GM18520 (cell line): ENCODE data around the gene LILRB2.
"Not testable (repeated sequence)": the region's sequence is repeated elsewhere in the genome, so short reads cannot be mapped to it uniquely, and the experiment has no call there.

Source experiments
- ATAC-seq: cut with Tn5 transposase; IDR thresholded peaks from one replicate; pipeline ENCODE4 v1.9.1; 2021; ENCODE audit not compliant: unreplicated experiment

The LILRB2 gene

DNA sequence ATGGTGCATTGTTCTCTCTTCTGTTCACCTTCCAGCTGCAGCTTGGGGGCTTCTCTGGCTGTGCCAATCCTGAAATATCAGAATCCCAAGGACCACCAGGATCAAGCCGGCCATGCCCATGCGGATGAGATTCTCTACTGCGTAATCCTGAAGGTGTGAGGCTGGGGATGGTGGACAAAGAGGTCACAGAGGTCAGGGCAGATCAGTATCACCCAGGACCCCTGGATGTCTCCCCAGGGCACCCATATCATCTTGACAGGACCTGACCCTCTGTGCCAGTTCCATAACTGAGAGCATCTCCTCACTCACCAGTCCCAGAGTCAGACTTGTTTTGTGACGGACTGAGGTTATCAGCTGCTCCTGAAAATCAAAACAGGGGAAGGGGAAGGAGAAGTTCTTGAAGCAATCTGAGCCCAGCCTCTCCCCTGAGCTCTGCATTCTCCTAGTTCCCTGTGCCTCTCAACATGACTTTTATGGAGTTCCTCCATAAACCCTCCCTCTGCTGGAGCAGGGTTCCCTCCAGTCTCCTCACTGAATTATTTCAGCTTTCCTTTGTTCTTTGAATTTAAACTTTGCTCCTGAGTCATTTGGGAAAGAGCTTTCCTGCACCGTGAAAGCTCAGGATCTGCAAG is 26.6 kb upstream of the LILRB2 start:
- no peak for ATAC-seq

DNA sequence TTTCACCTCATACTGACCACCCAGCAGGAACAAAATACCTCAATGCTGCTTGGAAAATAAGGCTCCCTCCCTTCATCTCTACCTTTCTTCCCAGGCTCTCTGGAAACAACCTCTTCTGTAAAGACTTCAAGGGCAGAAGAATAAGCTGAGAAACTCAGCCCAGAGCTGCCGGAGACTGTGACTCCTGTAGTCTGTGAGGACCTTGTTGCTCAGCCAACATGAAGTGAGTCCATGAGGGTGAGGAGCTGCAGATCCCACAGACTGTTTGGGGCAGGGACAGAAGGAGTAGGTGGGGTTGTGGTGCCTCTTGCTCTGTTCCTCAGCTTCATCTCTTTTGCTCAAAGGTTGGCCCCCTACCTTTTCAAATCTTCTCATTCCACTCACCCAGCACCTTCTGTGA is 24.2 kb upstream of the LILRB2 start:
- ATAC-seq = no peak

DNA sequence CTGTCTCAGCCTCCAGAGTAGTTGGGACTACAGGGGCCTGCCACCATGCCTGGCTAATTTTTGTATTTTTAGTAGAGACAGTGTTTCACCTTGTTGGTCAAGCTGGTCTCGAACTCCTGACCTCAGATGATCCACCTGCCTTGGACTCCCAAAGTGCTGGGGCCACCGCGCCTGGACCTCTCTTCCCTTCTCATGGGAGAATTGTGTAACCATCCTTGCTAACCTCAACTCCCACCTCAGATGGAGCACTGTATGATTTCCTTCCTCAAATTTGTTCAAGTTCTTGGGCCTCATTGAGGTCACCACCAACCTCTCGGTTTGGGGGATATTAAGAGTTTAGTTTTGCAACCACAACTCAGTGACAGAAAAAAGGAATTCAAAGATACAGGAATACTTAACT is 21.3 kb upstream of the LILRB2 start:
- ATAC-seq = no peak

DNA sequence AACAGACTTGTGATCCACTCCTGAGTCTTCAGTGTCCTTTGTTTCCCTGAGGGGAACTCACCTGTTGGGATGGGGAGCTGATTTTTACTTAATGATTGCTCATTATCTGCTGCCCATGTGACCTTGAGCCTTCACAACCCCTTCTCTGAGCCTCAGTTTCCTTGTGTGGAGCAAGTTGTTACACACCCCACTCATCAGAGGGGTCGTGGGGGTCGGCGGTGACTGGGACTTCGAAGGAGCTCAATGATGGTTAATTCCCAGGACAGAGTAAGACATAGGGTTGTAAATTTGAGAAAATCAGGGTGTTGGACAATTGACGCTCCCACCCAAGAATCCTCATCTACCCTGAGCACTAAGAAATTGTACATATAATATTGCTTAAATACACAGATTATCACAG is 18.6 kb upstream of the LILRB2 start:
- ATAC-seq = no peak

DNA sequence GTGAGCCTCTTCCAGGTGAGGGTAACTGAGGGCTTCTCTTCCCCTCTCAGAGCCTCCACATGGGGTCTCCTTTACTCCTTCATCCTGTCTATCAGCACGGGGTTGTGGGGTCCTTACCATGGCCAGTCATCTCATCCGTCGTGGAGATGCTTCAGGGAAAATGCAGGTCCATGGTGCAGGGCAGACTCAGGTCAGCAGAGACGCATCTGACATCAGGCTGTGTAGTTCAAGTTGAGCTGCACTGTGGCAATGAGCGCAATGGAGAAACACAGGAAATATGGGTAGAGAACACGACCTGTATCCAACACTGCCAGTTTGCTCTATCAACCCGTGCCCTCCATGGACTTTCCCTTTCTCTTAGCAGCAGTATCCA is 18.2 kb upstream of the LILRB2 start:
- no peak for ATAC-seq

DNA sequence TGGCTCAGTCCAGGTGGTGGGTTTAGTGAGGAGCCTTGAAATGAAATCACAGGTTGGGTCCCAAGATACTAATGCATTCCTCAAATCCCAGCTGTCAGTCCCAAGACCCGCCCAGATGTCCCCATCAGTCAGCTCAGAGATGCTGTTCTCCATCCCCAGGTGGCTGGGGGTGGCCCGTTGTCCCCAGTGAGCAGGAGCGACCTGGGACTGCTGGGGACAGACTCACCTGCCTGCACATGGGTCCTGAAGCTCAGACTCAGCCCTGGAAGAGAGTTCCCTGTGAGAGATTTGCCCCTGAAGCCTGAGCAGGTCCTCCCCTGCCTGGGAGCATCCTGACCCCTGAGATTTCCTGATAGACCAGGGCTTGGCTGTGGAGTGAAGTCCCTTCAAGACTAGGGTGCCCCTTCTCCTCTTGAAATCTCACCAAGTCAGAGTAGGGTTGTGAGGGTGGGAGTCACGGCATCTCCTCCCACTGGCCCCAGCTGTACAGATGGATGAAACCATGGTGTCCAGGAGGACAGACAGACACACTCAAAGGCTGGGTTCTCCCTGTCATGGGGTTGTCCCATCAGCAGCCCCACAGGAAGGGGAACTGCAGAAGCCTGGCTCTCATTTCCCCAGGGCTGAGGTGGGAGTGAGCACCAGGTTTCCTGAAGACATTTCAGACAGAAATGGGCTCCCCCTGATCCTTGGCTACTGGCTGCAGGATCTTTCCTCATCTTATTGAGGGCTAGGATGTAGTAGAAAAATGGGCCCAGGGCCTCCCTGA is 17.6 kb upstream of the LILRB2 start:
- ATAC-seq = no peak

DNA sequence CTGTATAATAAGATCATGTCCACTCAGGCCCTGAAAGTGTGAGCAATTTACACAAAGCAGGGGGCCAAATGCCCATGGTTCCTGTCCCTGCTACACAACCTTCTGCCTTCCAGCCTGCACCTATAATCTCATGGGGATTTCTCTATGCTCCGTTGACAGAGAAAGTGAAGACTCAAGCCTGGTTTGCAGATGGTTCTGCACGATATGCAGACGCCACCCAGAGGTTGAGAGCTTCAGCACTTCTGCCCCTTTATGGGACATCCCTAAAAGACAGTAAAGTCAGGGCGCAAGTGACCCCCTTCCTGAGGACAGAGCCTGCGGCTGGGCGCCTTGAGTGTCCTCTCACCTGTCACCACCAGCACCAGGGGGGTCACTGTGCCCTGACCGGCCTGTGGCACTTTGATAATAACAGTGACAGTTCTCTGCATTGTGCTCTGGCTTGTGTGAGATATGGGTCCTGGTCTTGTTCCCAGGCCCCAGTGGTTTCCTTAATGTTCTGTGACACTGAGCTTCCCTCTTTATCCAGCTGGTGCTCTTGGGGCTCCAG is 16.9 kb upstream of the LILRB2 start:
- no peak for ATAC-seq

DNA sequence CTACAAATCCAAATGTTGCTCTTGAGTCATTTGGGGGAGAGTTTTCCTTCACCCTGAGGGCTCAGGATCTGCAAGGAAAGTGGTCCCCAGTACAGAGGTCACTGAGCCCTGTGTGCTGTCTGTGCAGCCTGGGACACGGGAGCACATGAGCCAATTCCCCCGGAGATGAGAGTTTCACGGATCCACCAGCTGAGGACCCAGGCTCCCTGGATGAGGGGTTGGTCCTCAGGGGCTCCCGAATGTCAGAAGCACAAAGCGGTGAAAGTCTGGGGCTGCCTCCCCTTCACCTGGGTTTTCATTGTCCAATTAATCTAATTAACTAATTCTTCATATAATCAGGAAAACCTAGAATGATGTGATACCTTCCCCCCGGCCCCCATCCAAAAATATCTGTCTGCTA is 13.6 kb upstream of the LILRB2 start:
- ATAC-seq = no peak

DNA sequence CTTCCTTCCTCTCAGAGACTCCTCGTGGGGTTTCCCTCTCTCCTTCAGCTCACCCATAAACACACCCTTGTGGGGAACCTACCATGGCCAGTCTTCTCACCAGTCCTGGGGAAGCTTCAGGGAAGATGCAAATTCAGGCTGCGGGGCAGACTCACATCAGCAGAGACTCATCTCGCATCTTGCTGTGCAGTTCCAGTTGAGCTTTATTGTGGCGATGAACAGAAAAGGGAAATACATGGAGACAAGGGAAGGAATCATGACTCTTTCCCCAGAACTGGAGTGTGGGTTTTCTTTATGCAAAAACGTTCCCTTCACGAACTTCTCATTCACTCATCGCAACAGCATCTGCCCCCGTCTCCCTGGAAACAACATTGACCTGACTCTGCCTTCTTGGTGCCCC is 8.2 kb upstream of the LILRB2 start:
- not testable (repeated sequence) for ATAC-seq

DNA sequence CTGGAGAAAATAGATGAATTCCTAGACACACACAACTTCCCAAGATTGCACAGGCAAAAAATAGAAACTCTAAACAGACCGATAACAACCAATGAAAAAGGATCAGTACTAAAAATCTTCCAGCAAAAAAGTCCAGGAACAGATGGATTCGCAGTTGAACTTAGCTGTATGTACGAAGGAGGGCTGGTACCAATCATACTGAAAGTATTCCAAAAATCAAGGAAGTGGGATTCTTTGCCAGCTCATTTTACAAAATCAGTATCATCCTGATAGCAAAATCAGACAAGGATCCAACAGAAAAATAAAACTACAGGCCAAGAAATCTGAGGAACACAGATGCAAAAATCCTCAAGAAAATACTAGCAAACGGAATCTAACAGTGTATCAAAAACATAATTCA is 6.5 kb upstream of the LILRB2 start:
- no peak for ATAC-seq

DNA sequence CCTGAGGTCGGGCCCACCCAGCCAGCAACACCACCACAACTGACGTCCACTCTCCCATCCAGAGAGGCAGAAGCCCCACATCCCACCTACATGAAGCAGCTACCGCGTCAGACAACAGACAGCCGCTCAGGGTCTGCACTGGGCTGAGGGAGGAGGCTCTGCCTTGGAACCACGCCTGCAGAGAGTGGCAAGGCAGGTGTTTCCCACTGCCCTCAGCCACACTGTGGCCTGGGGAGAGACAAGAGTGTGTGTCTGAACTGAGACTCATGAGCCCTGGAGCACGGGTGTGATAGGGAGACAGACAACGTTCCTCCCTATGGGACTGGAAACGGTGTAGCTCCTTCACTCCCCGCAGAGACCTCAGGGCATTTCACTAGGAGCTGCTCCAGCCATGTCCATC is 5.4 kb upstream of the LILRB2 start:
- ATAC-seq = not testable (repeated sequence)

DNA sequence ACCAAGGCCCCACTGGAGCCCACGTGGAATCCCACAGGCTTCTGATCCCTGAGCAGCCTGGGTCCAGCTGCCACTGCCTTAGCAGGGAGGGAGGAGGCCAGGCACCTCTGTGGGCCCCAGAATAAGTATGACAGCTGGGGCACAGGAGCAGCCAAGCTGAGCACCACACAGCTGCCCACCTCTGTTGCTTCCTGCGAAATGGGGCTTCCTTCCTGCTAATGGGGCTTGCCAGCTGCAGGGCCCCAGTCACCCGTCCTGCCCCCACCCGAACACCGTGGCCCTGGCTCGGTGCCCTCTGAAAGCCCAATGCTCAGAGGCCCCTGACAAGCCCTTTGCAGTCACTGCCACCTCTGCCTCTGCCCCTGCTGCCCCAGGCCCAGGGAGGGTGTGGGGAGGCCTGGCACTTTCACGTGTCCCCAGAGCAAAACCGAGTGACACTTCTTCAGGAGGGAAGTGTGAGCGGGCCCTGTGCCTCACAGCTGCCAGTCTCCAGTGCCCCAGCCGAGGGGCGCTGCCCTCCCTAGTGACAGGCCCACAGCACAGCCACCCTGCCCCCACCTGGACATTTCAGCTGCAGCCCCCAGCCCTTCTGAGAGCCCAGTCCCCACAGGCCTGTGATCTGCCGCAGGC is 4.6 kb upstream of the LILRB2 start:
- not testable (repeated sequence) for ATAC-seq

DNA sequence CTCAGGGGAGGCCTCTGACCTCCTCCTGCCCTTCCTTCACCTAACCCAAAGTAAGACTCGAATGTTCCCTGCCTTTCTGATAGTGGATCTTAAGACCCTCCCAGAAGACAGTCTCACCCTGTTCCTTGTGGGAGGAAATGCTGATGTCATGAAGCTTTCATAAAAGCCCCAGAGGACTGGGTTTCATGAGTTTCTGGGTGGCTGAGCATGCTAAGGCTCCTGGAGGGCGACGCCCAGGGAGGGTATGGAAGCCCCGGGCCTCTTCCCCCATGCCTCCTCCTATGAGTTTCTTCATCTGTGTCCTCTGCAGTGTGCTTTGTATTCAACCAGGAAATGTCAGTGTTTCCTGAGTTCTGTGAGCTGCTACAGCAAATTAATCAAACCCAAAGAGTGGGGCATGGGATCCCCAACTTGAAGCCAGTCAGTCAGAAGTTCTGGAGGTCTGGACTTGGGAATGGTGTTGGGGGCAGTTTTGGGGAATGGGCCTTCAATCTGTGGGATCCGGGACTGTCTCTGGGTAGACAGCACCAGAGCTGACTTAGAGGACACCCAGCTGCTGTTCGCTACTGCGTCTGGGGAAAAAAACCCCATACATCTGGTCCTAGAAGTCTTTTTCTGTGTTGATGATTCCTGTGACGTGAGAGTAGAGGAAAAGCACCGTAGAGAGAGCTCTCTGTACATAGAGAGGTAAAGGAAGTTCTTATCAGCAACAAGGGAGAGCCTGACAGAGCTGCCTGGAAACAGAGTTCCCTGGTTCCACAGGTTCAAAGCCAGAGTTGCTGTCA is 2.0 kb upstream of the LILRB2 start:
- no peak for ATAC-seq

DNA sequence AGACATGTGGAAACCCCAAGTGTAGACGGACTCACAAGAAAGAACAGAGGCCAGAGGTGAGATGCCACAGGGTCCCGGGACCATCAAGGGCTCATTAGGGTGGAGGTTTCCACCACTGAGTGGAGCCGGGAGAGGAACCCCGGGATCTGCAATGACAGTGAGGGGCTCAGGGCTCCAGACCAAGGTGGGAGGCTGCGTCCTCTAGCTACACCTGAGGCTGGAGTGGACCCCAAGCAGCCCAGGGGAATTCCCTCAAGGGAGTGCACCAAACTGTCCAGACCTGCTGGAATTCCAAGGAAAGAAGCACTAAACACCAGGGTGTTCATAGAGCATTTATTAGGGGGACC is 792 bp upstream of the LILRB2 start:
- ATAC-seq = not testable (repeated sequence)

DNA sequence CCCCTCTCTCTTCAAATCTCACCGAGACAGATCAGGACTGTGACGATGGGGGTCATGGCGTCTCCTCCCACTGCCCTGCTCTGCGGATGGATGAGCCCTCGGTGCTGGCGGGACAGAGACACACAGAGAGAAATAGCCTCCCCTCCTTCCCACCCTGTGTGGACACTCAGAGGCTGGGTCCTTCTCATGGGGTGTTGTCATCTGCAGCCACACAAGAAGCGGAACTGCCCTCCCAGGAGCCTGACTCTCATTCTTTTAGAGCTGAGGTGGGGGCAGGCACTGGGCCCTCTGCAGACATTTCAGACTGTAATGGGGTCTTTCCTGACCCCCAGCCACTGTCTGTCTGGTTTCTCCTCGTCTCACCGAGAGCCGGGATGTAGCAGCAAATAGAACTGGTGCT is 469 bp downstream of the LILRB2 start:
- ATAC-seq = not testable (repeated sequence)

DNA sequence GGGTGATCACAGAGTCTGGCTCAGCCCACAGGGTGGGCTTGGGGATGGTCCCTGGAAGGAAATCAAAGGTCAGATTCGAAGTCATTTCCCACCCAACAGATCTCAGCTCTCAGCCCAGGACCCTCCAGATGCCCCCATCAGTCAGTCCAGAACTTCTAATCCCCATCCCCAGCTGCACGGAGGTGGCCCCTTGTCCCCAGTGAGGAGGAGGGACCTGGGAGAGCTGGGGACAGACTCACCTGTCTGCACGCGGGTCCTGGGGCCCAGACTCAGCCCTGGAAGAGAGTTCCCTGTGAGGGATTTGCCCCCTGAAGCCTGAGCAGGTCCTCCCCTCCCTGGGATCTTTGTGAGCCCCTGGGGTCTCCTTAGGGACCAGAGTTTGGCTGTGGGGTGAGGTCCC is 885 bp downstream of the LILRB2 start:
- not testable (repeated sequence) for ATAC-seq

DNA sequence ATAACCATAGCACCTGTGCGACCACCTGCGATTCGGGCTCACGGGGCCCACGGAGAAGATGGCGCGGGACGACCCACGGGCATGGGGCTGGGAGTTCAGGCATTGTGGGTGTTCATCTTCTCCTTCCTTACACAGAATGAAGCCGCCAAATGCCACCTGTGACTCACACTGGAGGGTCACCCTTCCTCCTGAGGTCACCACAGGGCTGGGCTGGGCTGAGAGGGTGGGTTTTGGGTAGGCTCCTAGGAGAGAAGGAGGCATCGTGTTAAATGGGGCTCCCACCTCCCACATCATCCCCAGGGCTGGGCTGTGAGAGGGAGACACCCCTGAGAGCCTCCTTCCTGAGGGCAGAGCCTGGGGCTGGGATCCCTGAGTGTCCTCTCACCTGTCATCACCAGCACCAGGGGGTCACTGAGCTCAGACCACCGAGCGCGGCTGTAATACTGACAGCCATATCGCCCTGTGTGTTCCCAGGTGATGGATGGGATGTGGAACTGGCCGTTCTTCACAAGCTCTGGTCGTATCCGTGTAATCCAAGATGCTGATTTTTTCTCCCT is 1.4 kb downstream of the LILRB2 start:
- ATAC-seq = no peak

DNA sequence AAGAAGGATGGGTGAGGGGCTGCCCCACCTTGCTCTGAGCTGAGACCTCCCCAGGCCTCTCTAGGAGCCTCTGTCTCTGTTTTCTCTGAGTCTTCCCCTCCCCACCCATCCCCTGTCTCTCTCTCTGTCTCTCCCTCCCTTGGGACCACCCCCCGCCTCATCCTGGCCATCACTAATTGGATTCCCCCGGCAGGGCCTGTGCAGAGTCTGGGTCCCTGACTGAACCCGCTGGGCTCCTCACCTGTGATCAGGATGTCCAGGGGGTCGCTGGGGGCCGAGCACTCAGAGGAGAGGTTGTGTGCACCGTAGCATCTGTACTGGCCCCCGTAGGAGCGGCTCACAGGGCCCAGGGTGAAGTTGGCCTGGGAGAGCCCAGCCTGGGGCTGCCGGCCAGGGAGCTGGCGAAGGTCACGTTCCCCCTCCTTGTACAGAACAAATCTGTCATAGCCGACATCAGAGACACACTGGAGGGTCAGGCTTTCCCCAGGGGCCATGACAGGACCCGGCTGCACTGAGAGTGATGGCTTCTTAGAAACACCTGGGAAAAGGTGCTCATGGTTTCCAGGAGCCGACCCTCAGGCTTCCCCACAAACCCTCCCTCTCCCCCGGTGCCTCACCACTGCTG is 2.2 kb downstream of the LILRB2 start:
- ATAC-seq = not testable (repeated sequence)

DNA sequence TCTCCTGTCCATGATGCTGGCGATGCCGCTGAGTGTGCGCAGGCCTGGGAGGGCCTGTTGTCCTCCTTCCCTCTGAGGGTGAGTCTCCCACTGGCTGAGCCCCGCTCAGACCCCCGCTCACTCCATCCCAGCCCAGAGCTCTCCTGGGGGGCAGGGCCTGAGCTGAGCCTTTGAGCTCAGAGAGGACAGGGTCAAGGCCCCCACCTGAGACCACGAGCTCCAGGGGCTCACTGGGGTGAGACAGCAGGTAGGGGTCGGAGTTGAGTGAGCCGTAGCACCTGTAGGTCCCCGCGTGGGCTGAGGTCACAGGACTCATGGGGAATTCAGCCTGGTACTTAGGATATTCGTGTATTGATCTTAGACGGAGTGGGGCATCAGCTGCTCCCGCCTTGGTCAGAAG is 2.9 kb downstream of the LILRB2 start:
- ATAC-seq = not testable (repeated sequence)

DNA sequence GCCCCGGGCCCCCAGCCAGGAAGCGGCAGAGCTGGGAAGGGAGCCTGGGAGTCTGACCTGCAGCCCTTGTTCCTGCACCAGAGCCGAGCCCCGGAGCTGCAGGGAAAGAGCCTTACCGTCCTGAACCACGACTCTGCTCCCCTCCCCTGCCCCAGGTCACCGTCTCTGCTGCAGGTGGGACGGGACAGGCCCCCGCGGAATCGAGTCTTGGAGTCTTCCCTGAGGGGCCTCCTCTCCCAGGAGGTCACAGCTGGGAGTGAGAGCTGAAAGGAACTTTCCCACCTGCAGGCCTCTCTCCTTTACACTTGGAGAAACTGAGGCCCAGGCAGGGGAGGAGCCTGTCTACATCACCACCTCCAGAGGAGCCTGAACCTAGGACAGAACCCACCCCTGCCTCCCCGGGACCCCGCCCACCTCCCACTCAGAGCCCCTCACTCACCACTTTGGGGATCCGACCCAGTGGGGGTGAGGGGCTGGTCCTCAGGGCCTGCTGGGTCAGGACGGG is 3.7 kb downstream of the LILRB2 start:
- not testable (repeated sequence) for ATAC-seq
